Neutrophil (primary cell): ENCODE data around the gene RDH11.

Experiments used
- H3K27ac ChIP-seq: fragments of 200-600 bp; sonication (generic); 2 replicates; pipeline ENCODE4 v1.5.1; 2016; ENCODE audit warnings: mild to moderate bottlenecking, moderate library complexity
- H3K27me3 ChIP-seq: fragments of 200-600 bp; sonication (generic); 2 replicates; pipeline ENCODE4 v1.6.0; 2016; ENCODE audit warnings: mild to moderate bottlenecking
- H3K36me3 ChIP-seq: fragments of 200-600 bp; sonication (generic); 2 replicates; pipeline ENCODE4 v1.5.1; 2017
- H3K4me1 ChIP-seq, 2 experiments: fragments of 200-600 bp in 1 of 2; sonication (generic) in 1 of 2; 1 replicate in 1 of 2; 2 replicates in 1 of 2; pipeline versions ENCODE4 v1.5.1 to v1.6.1; 2013 to 2016; ENCODE audit warnings: low read depth in 1 of 2, low read length in 1 of 2, mild to moderate bottlenecking in 1 of 2, moderate library complexity in 1 of 2; ENCODE audit not compliant: control insufficient read depth in 1 of 2, insufficient read depth in 1 of 2
- H3K4me3 ChIP-seq, 2 experiments: fragments of 200-600 bp in 1 of 2; sonication (generic) in 1 of 2; 1 replicate in 1 of 2; 2 replicates in 1 of 2; pipeline ENCODE4 v1.5.1; 2013 to 2016; ENCODE audit warnings: low read depth in 1 of 2, low read length in 1 of 2, mild to moderate bottlenecking in 1 of 2, moderate library complexity in 1 of 2
- H3K9me3 ChIP-seq: fragments of 200-600 bp; sonication (generic); 2 replicates; pipeline ENCODE4 v1.5.1; 2016
- CTCF ChIP-seq: fragments of 200-600 bp; sonication (generic); IDR thresholded peaks from 2 replicates; pipeline ENCODE4 v1.5.1; 2016; ENCODE audit warnings: antibody characterized with exemption

The RDH11 gene

GRCh38 chr14:67680941-67681340 lies 14.6 kb downstream of the RDH11 start:
- no peak for TF ChIP-seq CTCF
- no peaks in the 10 kb centered on the region for H3K27me3 ChIP-seq
- H3K9me3 ChIP-seq, result no peaks in the 10 kb centered on the region
- H3K36me3 ChIP-seq, result peaks cover 4% of the 10 kb centered on the region
- no peak overlapping the region for H3K4me3 ChIP-seq
- H3K27ac ChIP-seq, result no peak overlapping the region
- H3K4me1 ChIP-seq, result peaks cover 5 to 7% of the 10 kb centered on the region in 2 experiments

GRCh38 chr14:67680121-67680602 lies 15.4 kb downstream of the RDH11 start:
- Histone ChIP-seq H3K36me3 (peaks cover 4% of the 10 kb centered on the region), H3K27me3 (no peaks in the 10 kb centered on the region), H3K4me1 (peaks cover 10% of the 10 kb centered on the region in 2 experiments), H3K9me3 (no peaks in the 10 kb centered on the region), H3K4me3 (no peak overlapping the region), H3K27ac (no peak overlapping the region)
- no peak for TF ChIP-seq CTCF

GRCh38 chr14:67679006-67679405 lies 16.6 kb downstream of the RDH11 start:
- H3K27ac ChIP-seq, result no peak overlapping the region
- no peak overlapping the region for H3K4me3 ChIP-seq
- H3K27me3 ChIP-seq, result no peaks in the 10 kb centered on the region
- H3K36me3 ChIP-seq, result peaks cover 4% of the 10 kb centered on the region
- TF ChIP-seq CTCF, result no peak
- H3K9me3 ChIP-seq, result no peaks in the 10 kb centered on the region
- H3K4me1 ChIP-seq, result peaks cover 14% of the 10 kb centered on the region in 2 experiments

GRCh38 chr14:67675219-67675582 lies 20.4 kb downstream of the RDH11 start:
- TF ChIP-seq CTCF, result no peak
- Histone ChIP-seq H3K36me3 (peaks cover 4% of the 10 kb centered on the region), H3K9me3 (no peaks in the 10 kb centered on the region), H3K4me3 (peak overlapping the region; percentile 85 to 91), H3K4me1 (peaks cover 22 to 24% of the 10 kb centered on the region in 2 experiments), H3K27me3 (no peaks in the 10 kb centered on the region), H3K27ac (peak overlapping the region; percentile 91)

- Histone ChIP-seq H3K4me1 (peaks cover 22 to 24% of the 10 kb centered on the region in 2 experiments), H3K27ac (peak within 1 kb of the TSS; percentile 91), H3K4me3 (peak within 1 kb of the TSS; percentile 85 to 91), H3K27me3 (no peaks in the 10 kb centered on the region), H3K9me3 (no peaks in the 10 kb centered on the region), H3K36me3 (peaks cover 4% of the 10 kb centered on the region)
- no peak for TF ChIP-seq CTCF
These were observed 20.9 kb downstream of the RDH11 start, which contains the start of gene VTI1B for GRCh38 chr14:67674480-67675218. VTI1B (minus strand) TSS chr14:67674632; CDS start chr14:67674489, 143 bp downstream.
